Large intestine (tissue), 3 donors: ENCODE measurements around the gene AMIGO2. TPM values are rescaled to one million over a fixed set of nuclear protein-coding genes. Genes with fewer than 3 reads are reported as not detected.
"Not testable (repeated sequence)": the region's sequence is repeated elsewhere in the genome, so short reads cannot be mapped to it uniquely, and the experiment has no call there.

Experiments used
- DNase-seq, 2 donors: peaks; one replicate each; pipeline versions ENCODE4 v3.0.0 to v3.0.0-alpha.2; 2013
- H3K27ac ChIP-seq: one replicate; pipeline ENCODE4 v1.5.1; 2013; ENCODE audit warnings: low read length
- H3K27me3 ChIP-seq: 2 replicates; pipeline ENCODE4 v1.6.1; 2013; ENCODE audit warnings: low read length; ENCODE audit not compliant: control insufficient read depth, insufficient read depth
- H3K36me3 ChIP-seq: 2 replicates; pipeline ENCODE4 v1.6.1; 2013; ENCODE audit warnings: low read length; ENCODE audit not compliant: control insufficient read depth, insufficient read depth
- H3K4me1 ChIP-seq: one replicate; pipeline ENCODE4 v1.6.1; 2013; ENCODE audit warnings: low read length; ENCODE audit not compliant: control insufficient read depth, insufficient read depth
- H3K4me3 ChIP-seq: one replicate; pipeline ENCODE4 v1.5.1; 2013; ENCODE audit warnings: low read length
- H3K9me3 ChIP-seq: one replicate; pipeline ENCODE4 v1.6.1; 2013; ENCODE audit warnings: mild to moderate bottlenecking, low read depth, low read length, moderate library complexity; ENCODE audit not compliant: control insufficient read depth
- WGBS: methylation state at CpG from one replicate; pipeline ENCODE4 v1.1.5; 2013; ENCODE audit warnings: low lambda C conversion rate; ENCODE audit not compliant: insufficient coverage; 5-methylcytosine and 5-hydroxymethylcytosine counted together
- polyA plus RNA-seq: library from polyadenylated mRNA; unstranded; fragments of 120-200 nt; gene quantifications from one replicate; pipeline ENCODE4 v1.2.1, GENCODE V29; 2013

AMIGO2 gene
- polyA plus RNA-seq, 1 donor = 19.6 TPM

GRCh38 chr12:47055856-47056255 lies 23.9 kb downstream of the AMIGO2 start:
- not testable (repeated sequence) for H3K9me3 ChIP-seq, H3K4me3 ChIP-seq, H3K27ac ChIP-seq, H3K36me3 ChIP-seq, DNase-seq, H3K27me3 ChIP-seq, H3K4me1 ChIP-seq
- WGBS = no CpG with 5 or more reads among the region's 3 CpGs

GRCh38 chr12:47054659-47055058 lies 25.1 kb downstream of the AMIGO2 start:
- WGBS = no CpG with 5 or more reads among the region's 4 CpGs
- Histone ChIP-seq H3K4me1 (no peaks in the 10 kb centered on the region), H3K36me3 (no peaks in the 10 kb centered on the region), H3K27me3 (no peaks in the 10 kb centered on the region), H3K27ac (no peak overlapping the region), H3K9me3 (peaks cover 4% of the 10 kb centered on the region), H3K4me3 (no peak overlapping the region)
- no peak for DNase-seq

- Histone ChIP-seq H3K4me1 (no peaks in the 10 kb centered on the region), H3K4me3 (no peak overlapping the region), H3K27me3 (no peaks in the 10 kb centered on the region), H3K9me3 (peaks cover 4% of the 10 kb centered on the region), H3K27ac (no peak overlapping the region), H3K36me3 (no peaks in the 10 kb centered on the region)
- no peak for DNase-seq
Observed at GRCh38 chr12:47053961-47054360, 25.8 kb downstream of the AMIGO2 start.

GRCh38 chr12:47052274-47052673 lies 27.5 kb downstream of the AMIGO2 start:
- Histone ChIP-seq H3K27me3 (no peaks in the 10 kb centered on the region), H3K4me1 (no peaks in the 10 kb centered on the region), H3K4me3 (no peak overlapping the region), H3K9me3 (peaks cover 4% of the 10 kb centered on the region), H3K36me3 (no peaks in the 10 kb centered on the region), H3K27ac (no peak overlapping the region)
- DNase-seq = no peak
- WGBS = 80% methylated on average over 1 of the region's 2 CpGs

DNA sequence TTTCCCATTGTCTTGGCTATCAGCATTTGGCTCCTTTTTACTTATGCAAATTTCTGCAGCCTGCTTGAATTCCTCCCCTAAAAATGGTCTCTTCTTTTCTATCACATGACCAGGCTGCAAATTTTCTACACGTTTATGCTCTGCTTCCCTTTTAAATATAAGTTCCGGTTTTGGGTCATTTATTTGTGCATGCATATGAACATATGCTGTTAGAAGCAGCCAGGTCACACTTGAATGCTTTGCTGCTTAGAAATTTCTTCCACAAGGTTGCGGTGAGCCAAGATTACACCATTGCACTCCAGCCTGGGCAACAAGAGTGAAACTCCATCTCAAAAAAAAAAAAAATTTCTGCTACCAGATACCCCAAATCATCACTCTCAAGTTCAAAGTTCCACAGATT lies 28.5 kb downstream of the AMIGO2 start:
- not testable (repeated sequence) for H3K9me3 ChIP-seq, DNase-seq, H3K36me3 ChIP-seq, H3K4me3 ChIP-seq, H3K4me1 ChIP-seq, H3K27me3 ChIP-seq, H3K27ac ChIP-seq
- 67% methylated on average over 1 of the region's 3 CpGs for WGBS

DNA sequence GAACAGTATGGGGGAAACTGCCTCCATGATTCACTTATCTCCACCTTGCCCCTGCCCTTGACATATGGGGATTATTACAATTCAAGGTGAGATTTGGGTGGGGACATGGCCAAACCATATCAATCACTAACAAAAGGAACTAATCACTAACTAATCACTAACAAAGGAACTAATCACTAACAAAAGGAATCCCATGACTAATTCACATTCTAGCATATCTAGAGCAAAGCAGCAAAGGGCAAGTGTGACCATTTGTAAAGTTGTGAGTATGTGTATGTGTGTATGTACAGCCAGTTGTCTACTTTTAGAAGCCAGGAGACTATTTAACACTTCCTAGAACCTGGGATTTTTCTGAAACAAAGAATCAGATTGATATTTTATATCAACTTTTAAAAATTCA lies 31.2 kb downstream of the AMIGO2 start:
- no peaks in the 10 kb centered on the region for H3K27me3 ChIP-seq
- H3K9me3 ChIP-seq = peaks cover 4% of the 10 kb centered on the region
- H3K27ac ChIP-seq = no peak overlapping the region
- no peak overlapping the region for H3K4me3 ChIP-seq
- no peaks in the 10 kb centered on the region for H3K36me3 ChIP-seq
- DNase-seq = no peak
- H3K4me1 ChIP-seq = no peaks in the 10 kb centered on the region

- Histone ChIP-seq H3K9me3 (peaks cover 7% of the 10 kb centered on the region), H3K36me3 (no peaks in the 10 kb centered on the region), H3K4me3 (no peak overlapping the region), H3K27ac (no peak overlapping the region), H3K4me1 (peaks cover 10% of the 10 kb centered on the region), H3K27me3 (no peaks in the 10 kb centered on the region)
- no peak for DNase-seq
- WGBS = no CpG with 5 or more reads among the region's 4 CpGs
Observed at GRCh38 chr12:47041327-47041726, 38.4 kb downstream of the AMIGO2 start.

GRCh38 chr12:47039756-47040155 lies 40.0 kb downstream of the AMIGO2 start:
- no peak for DNase-seq
- Histone ChIP-seq H3K9me3 (peaks cover 7% of the 10 kb centered on the region), H3K4me1 (peaks cover 17% of the 10 kb centered on the region), H3K27me3 (no peaks in the 10 kb centered on the region), H3K36me3 (no peaks in the 10 kb centered on the region), H3K27ac (no peak overlapping the region), H3K4me3 (no peak overlapping the region)
- WGBS = no CpG with 5 or more reads among the region's 1 CpG

DNA sequence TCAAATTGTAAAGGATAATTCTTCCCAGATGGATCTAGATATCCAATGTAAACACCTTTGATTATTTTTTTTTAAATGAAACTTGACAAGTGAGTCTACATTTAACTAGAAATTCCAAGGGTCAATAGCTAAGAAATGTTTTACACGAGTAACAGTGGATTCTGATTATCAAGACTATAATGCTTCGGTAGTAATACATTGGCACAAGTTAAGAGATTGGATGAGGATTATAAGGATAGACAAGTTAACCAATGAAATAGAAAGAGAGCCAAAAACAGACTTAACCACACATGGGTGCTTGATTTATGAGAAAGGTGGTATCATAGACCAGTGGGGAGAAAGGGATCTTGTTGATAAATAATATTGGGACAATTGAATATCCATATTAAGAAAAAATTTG lies 40.7 kb downstream of the AMIGO2 start:
- Histone ChIP-seq H3K27ac (peak overlapping the region; percentile 78), H3K4me3 (no peak overlapping the region), H3K27me3 (no peaks in the 10 kb centered on the region), H3K36me3 (no peaks in the 10 kb centered on the region), H3K9me3 (peaks cover 7% of the 10 kb centered on the region), H3K4me1 (peaks cover 23% of the 10 kb centered on the region)
- DNase-seq = peak in 1 of 2 donors; percentile 11
- 10% methylated on average over 2 of the region's 2 CpGs for WGBS

DNA sequence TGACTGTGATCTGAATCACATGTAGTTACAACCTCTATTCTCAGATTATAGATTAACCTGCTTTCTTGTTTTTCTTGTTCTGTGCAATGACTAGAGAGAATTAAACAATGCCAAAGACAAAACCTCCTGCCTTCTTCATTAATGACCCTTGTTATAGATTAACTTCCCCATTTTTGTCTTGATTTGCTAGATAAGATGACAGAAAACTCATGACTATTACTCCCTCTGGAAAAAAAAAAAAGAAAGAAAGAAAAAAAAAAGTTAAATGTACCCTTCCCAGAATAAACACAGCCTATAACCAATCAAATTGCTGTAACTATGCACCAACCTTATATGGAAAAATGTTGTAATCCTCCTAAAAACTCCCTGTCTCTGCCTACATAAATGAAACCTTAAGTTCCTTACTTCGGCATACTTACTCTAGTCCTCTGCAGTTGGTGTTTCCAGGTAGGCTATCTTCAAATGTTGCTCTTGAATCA lies 41.5 kb downstream of the AMIGO2 start:
- Histone ChIP-seq H3K36me3 (no peaks in the 10 kb centered on the region), H3K9me3 (peaks cover 7% of the 10 kb centered on the region), H3K4me1 (peaks cover 31% of the 10 kb centered on the region), H3K27ac (peak overlapping the region; percentile 78), H3K27me3 (no peaks in the 10 kb centered on the region), H3K4me3 (peak overlapping the region; percentile 5)
- peak; percentile 41 to 78 for DNase-seq
- WGBS = 50% methylated on average over 1 of the region's 1 CpG

- peak in 1 of 2 donors; percentile 42 for DNase-seq
- H3K4me1 ChIP-seq = peaks cover 31% of the 10 kb centered on the region
- no peaks in the 10 kb centered on the region for H3K36me3 ChIP-seq
- no peaks in the 10 kb centered on the region for H3K9me3 ChIP-seq
- no peaks in the 10 kb centered on the region for H3K27me3 ChIP-seq
- no peak overlapping the region for H3K4me3 ChIP-seq
- no peak overlapping the region for H3K27ac ChIP-seq
- WGBS = 86% methylated on average over 1 of the region's 3 CpGs
Observed at GRCh38 chr12:47035484-47035883, 44.3 kb downstream of the AMIGO2 start.
